Measurements from ENCODE around the gene SLC8A3. TPM values are rescaled to one million over a fixed set of nuclear protein-coding genes. Genes with fewer than 3 reads are reported as not detected.

Gene SLC8A3
- total RNA-seq, 1 experiment from 2014 or later, result not detected

- no peak for TF ChIP-seq TCF7L2 (IDR thresholded peaks at IDR 0.05; ENCODE audit: borderline replicate concordance, extremely low read depth, insufficient read depth, insufficient read length)
These were observed 1.4 kb upstream of the SLC8A3 start (continued) for GRCh38 chr14:70190156-70190555.

- DNase-seq (ENCODE audit: low read depth, low spot score) (no peak), ATAC-seq (no peak)
- POLR2A ChIA-PET, result no interaction called here
- TF ChIP-seq POLR2AphosphoS5 (IDR thresholded peaks at IDR 0.05; ENCODE audit: low read depth, low read length), result no peak
- TF ChIP-seq CEBPB (IDR thresholded peaks at IDR 0.05; ENCODE audit: low read depth), result no peak
- Histone ChIP-seq H3K9me2 (ENCODE audit: insufficient read depth) (no peaks in the 10 kb centered on the region; the same call in 1 of the 2 replicates), H3K9me3 (ENCODE audit: control insufficient read depth in 1 of 2, insufficient read depth in 1 of 2, low read depth in 1 of 2, low read length in 2 of 2) (no peaks in the 10 kb centered on the region), H3K9ac (ENCODE audit: low read length) (no peak overlapping the region), H3K4me2 (ENCODE audit: low read length) (no peak overlapping the region), H4K20me1 (ENCODE audit: insufficient read depth) (no peaks in the 10 kb centered on the region), H3K4me3 (replicated peaks in 1 of 2; ENCODE audit: low read depth in 1 of 2, low read length in 2 of 2) (no peak overlapping the region), H3K27ac (ENCODE audit: low read depth, low read length) (no peak overlapping the region), H3K79me2 (ENCODE audit: insufficient read depth, low read length) (no peaks in the 10 kb centered on the region), H2AFZ (ENCODE audit: low read depth, low read length, poor library complexity, severe bottlenecking) (no peak overlapping the region), H3K4me1 (ENCODE audit: control insufficient read depth in 1 of 2, insufficient read depth in 2 of 2, low read length in 2 of 2) (no peaks in the 10 kb centered on the region), H3K27me3 (ENCODE audit: insufficient read depth, low read length) (peaks cover 17% of the 10 kb centered on the region), H3K36me3 (ENCODE audit: control insufficient read depth in 1 of 2, insufficient read depth in 2 of 2, low read length in 2 of 2) (no peaks in the 10 kb centered on the region)
- CTCF ChIA-PET, result no interaction called here
- BruUV-seq (replicated peaks), result no TSS peak
- RAD21 ChIA-PET (ENCODE audit: low non-redundant PET in 1 of 2, low total read pairs in 2 of 2, uncharacterized antibody in 2 of 2, unreplicated experiment in 2 of 2), result no interaction called here
- intact Hi-C loops (cut with micrococcal nuclease), result no loop called here
These were observed 816 bp upstream of the SLC8A3 start for GRCh38 chr14:70189456-70190077.

- Histone ChIP-seq H3K4me1 (ENCODE audit: control insufficient read depth in 1 of 2, insufficient read depth in 2 of 2, low read length in 2 of 2) (no peaks in the 10 kb centered on the region), H3K27me3 (ENCODE audit: insufficient read depth, low read length) (peaks cover 23% of the 10 kb centered on the region), H3K27ac (ENCODE audit: low read depth, low read length) (no peak overlapping the region), H3K36me3 (ENCODE audit: control insufficient read depth in 1 of 2, insufficient read depth in 2 of 2, low read length in 2 of 2) (no peaks in the 10 kb centered on the region), H3K79me2 (ENCODE audit: insufficient read depth, low read length) (no peaks in the 10 kb centered on the region), H3K9ac (ENCODE audit: low read length) (no peak overlapping the region), H2AFZ (ENCODE audit: low read depth, low read length, poor library complexity, severe bottlenecking) (no peak overlapping the region), H3K9me3 (ENCODE audit: control insufficient read depth in 1 of 2, insufficient read depth in 1 of 2, low read depth in 1 of 2, low read length in 2 of 2) (no peaks in the 10 kb centered on the region), H3K4me3 (replicated peaks in 1 of 2; ENCODE audit: low read depth in 1 of 2, low read length in 2 of 2) (no peak overlapping the region), H4K20me1 (ENCODE audit: insufficient read depth) (no peaks in the 10 kb centered on the region), H3K4me2 (ENCODE audit: low read length) (no peak overlapping the region), H3K9me2 (ENCODE audit: insufficient read depth) (no peaks in the 10 kb centered on the region; the same call in 1 of the 2 replicates)
- no peak for TF ChIP-seq FOSL1 (IDR thresholded peaks at IDR 0.05; ENCODE audit: low read depth)
- TF ChIP-seq CEBPB (IDR thresholded peaks at IDR 0.05; ENCODE audit: low read depth), result no peak
- TF ChIP-seq EZH2 (IDR thresholded peaks at IDR 0.05), result no peak
- BruUV-seq (replicated peaks), result no TSS peak
- ChIA-PET CTCF (no interaction called here), RAD21 (ENCODE audit: low non-redundant PET in 1 of 2, low total read pairs in 2 of 2, uncharacterized antibody in 2 of 2, unreplicated experiment in 2 of 2) (no interaction called here), POLR2A (no interaction called here)
- DNase-seq (ENCODE audit: low read depth, low spot score), result no peak
- intact Hi-C loops (cut with micrococcal nuclease), result no loop called here
- no peak for ATAC-seq
These were observed 461 bp downstream of the SLC8A3 start for GRCh38 chr14:70188322-70188658.
